ENCODE measurements around the gene ZBTB7B.
"Not testable (repeated sequence)": the region's sequence is repeated elsewhere in the genome, so short reads cannot be mapped to it uniquely, and the experiment has no call there.

Gene ZBTB7B

DNA sequence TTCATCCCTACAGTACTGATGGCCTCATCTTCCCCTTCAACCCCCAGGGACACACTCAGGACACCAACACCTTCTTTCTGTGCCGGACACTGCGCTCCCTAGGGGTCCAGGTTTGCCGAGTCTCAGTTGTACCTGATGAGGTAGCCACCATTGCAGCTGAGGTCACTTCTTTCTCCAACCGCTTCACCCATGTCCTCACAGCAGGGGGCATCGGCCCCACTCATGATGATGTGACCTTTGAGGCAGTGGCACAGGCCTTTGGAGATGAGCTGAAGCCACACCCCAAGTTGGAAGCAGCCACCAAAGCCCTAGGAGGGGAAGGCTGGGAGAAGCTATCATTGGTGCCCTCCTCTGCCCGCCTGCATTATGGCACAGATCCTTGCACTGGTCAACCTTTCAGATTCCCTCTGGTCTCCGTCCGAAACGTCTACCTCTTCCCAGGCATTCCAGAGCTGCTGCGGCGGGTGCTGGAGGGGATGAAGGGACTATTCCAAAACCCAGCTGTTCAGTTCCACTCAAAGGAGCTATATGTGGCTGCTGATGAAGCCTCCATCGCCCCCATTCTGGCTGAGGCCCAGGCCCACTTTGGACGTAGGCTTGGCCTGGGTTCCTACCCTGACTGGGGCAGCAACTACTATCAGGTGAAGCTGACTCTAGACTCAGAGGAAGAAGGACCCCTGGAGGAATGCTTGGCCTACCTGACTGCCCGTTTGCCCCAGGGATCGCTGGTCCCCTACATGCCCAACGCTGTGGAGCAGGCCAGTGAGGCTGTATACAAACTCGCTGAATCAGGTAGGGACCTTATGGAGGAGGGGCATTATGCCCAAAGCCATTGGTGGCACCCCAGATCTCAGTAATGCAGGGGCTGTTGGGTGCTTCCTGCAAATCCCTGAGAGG is 14.3 kb upstream of the ZBTB7B start:
- no peak for DNase-seq (ENCODE audit: low read depth in 1 of 2, low spot score in 1 of 2)

DNA sequence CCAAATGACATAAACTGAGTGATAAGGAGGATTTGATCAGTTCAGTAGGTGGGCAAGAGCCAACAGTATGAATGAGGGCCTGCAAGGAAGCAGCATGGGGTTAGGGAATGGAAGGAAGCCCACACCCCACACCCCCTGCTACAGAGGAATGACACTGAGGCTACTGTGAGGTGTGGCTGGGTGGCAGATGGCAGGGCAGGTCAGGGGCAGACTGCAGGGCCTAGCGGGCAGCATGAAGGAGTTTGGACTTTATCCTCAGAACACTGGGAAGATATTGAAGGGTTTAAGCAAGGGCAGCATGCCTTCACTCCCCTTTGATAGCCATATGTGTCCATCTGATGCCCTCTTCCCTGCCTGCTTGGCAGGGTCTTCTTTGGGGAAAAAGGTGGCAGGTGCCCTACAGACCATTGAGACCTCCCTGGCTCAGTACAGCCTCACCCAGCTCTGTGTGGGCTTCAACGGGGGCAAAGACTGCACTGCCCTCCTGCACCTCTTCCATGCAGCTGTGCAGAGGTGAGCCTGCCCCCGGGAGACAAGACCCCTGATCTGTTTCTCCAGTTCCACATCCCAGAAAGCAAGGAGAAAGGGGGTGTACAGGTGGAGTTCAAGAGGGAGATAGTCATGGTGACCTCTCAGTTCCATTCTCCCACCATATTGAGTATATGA is 13.3 kb upstream of the ZBTB7B start:
- DNase-seq (ENCODE audit: low read depth in 1 of 2, low spot score in 1 of 2), result no peak

DNA sequence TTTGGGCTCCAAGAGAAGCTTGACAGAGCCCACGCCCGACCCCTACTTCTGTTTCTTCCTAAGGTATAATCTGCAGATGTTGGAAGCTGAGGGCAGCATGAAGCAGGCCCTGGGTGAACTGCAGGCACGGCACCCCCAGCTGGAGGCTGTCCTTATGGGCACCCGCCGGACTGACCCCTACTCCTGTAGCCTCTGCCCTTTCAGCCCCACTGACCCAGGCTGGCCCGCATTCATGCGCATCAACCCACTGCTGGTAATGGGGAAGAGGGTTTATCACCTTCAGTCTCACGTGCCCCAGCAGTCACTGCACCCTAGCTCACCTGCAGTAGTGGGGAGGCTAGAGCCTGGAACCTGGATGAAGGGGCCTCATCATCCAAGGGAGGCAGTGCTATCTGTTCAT is 12.3 kb upstream of the ZBTB7B start:
- no peak for DNase-seq (ENCODE audit: low read depth in 1 of 2, low spot score in 1 of 2)

DNA sequence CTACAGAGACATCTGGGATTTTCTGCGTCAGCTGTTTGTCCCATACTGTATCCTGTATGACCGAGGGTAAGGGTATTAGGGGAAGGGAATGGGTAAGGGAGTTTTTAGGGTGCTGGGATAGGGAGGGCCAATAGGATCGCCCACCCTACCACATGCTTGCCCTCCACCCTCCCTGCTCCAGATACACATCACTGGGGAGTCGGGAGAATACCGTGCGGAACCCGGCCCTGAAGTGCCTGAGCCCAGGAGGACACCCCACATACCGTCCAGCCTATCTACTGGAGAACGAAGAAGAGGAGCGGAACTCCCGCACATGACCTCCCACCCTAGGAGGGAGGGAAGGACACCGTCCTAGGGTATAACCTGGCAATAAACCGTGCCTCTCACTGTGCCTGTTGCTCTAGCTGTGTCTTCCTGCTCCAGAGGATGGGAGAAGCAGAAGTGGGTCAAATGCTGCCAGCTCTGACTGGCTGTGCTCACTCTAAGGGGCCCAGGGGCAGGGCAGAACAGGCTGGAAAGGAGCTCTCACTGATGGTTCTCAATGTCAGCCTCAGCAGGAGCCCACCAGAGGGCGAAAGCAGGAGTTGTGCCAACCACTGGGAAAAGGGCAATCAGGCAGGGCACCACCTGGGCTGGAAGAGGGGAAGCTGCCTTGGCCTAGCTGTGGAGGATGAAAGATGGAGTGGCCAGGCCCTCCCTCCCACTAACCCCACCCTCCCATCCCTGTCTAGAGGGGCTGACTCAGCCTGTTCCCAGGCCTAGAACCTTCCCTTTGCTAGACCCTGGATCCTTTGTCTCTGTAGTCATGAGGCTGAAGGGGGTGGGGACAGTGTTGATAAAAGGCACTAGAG is 9.7 kb upstream of the ZBTB7B start:
- DNase-seq (ENCODE audit: low read depth in 1 of 2, low spot score in 1 of 2), result no peak

DNA sequence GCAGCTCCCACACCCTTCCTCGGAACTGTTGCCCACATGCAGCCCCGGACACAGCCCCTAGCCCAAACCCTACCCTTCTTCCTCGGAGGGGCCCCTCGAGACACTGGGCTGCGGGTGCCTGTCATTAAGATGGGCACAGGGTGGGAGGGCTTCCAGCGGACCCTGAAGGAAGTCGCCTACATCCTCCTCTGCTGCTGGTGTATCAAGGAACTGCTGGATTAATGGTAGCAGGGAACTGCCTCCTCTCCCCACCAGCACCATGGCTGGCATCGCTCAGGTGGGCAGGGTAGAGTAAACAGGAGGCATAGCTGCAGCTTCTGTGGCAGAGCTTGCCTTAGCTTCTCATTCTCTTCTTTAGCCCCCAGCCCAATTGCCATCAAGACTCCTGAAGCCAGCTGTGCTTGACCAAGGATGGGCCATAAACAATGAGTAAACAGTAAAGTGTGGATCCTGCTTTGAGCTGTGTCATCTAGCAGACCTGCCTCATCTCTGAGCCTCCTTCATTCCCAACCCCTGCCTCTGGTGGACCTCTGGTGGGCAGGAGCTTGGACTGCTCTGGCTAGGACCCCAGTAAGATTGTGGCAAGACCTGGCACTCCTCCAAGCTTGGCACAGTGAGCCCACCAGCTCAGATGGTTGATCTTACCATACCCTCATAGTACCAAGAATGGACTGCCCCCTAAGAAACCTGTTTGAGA is 8.9 kb upstream of the ZBTB7B start, which contains the start of gene LENEP:
LENEP (plus strand) TSS at position 15 of the 697 bp plus-strand sequence; CDS start at position 37, 22 bp downstream.
- no peak for DNase-seq (ENCODE audit: low read depth in 1 of 2, low spot score in 1 of 2)

DNA sequence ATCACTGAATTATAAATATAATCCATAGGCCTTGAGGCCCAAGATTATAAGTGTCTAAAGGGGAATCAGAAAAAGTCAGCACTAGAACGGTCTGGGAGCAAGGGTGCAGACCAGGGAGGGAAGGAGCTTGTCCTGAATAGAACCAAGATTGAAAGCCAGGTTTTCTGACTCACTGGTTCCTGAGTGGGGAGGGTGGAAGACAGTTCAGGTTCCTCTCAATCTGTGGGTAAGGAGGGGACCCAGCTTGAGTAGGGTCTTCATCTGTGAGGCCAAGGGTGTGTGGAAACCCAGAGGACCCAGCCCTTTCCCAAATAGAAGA is 8.4 kb upstream of the ZBTB7B start:
- no peak for DNase-seq (ENCODE audit: low read depth in 1 of 2, low spot score in 1 of 2)

DNA sequence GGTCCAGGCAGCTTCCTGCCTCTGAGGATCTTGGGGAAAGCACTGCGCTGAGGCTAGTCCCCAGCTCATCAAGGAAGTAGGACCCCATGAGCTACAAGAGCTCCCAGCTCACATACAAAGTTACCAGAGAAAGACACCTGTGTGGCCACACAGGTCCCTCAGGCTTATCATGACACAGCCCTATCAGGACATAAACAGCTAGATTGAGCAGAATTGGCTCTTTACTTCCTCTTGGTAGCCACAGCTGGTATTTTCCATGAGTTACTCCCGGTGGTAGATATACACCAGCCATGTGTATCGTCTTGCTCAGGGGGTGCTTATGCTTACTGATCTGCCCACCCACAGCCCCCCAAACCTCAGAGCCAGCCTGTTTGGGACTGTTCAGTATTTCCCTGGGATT is 8.0 kb upstream of the ZBTB7B start:
- no peak for DNase-seq (ENCODE audit: low read depth in 1 of 2, low spot score in 1 of 2)

DNA sequence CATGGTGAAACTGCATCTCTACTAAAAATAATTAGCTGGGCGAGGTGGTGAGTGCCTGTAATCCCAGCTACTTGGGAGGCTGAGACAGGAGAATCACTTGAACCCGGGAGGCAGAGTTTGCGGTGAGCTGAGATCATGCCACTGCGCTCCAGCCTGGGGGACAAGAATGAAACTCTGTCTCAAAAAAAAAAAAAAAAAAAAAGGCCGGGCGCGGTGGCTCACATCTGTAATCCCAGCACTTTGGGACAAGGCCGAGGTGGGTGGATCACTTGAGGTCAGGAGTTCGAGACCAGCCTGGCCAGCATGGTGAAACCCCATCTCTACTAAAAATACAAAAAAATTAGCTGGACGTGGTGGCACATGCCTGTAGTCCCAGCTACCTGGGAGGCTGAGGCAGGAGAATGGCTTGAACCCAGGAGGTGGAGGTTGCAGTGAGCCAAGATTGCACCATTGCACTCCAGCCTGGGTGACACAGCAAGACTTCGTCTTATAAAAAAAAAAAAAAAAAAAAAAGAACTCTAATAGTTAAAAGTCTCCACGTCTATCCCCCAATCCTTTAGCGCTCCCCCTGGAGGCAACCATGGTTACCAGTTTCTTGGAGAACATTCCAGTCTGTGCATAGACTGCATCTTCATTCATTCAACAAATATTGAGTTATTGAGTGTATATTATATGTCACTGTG is 7.2 kb upstream of the ZBTB7B start:
- not testable (repeated sequence) for DNase-seq (ENCODE audit: low read depth in 1 of 2, low spot score in 1 of 2)

DNA sequence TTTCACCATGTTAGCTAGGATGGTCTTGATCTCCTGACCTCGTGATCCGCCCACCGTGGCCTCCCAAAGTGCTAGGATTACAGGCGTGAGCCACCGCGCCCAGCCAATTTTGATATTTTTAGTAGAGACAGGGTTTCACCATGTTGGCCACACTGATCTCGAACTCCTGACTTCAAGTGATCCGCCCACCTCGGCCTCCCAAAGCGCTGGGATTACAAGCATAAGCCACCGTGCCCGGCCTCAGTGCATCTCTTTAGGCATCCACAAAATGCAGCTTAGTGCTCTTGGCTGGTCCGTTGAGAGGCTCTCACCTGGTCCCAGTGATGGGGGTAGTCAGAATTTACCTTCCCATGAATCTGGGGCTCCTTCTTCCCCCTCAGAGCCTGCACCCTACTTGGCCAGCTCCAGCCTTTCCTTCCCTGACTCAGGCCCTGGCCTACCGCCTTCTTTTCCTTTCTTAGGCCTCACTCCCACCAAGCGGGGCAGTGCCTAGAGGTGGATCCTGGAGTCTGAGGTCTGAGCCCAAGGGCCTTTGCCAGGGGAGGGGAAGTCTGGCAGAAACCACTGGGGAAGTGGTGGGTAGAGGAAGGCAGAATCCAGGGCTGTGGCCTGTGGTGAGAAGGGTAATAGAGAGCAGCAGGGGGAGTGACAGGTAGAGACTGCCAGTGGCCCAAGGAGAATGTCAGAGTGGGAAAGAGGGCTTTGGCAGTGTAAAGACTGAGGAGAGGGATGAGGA is 5.5 kb upstream of the ZBTB7B start:
- no peak for DNase-seq (ENCODE audit: low read depth in 1 of 2, low spot score in 1 of 2)

DNA sequence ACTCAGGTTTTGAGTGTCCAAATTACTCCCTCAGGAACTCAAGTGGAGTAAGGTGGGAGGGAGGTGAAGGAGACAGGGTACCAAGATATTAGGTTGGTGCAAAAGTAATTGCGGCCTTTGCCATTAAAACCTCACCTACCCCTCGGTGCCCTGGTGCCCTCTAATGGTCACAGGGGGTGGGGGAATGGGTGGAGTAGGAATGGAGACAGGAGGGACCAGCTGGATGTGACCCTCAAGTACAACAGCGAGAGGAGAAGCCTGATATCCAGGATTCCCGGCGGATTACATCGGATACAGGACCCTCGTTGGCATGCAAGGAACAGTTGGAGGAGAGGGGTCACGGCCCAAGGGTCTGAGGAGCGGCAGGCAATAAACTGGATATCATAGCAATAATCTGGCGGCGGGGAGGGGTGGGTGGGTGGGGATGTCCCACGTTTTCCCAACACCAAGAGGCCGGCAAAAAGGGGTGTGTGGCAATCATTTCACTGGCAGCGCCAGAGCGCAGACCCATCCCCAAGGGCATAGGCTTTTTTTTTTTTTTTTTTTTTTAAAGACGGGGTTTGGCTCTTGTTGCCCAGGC is 4.3 kb upstream of the ZBTB7B start:
- no peak for DNase-seq (ENCODE audit: low read depth in 1 of 2, low spot score in 1 of 2)

DNA sequence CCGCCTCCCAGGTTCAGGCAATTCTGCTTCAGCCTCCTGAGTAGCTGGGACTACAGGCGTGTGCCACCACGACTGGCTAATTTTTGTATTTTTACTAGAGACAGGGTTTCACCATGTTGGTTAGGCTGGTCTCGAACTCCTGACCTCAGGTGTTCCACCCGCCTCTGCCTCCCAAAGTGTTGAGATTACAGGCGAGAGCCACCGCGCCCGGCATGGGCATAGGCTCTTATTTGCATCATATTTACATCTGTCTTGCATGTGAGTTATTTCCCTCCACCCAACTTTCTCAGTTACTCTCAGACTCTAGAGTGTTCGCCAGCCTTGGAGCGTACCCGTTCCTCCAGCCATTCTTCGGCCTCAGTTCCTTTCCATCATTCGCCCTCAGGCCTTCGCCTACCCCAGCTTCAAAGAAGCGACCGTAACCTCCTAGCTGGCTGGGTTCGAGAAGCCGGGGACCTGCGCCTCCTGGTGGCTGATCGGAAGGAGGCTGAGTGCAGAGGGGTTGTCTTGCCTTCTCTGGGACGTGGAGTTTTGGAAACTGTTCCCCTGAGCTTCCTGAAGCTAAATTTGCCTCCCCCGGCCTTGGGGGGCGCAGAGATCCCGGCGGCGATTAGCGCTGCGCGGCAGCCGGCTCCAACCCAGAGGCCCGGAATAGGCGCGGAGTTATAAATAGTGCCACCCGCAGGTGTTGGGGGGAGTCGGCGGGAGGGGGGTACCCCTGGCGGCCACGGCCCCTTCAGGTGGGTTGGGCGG is 3.6 kb upstream of the ZBTB7B start:
- peak; percentile 61 to 74 for DNase-seq (ENCODE audit: low read depth in 1 of 2, low spot score in 1 of 2)

DNA sequence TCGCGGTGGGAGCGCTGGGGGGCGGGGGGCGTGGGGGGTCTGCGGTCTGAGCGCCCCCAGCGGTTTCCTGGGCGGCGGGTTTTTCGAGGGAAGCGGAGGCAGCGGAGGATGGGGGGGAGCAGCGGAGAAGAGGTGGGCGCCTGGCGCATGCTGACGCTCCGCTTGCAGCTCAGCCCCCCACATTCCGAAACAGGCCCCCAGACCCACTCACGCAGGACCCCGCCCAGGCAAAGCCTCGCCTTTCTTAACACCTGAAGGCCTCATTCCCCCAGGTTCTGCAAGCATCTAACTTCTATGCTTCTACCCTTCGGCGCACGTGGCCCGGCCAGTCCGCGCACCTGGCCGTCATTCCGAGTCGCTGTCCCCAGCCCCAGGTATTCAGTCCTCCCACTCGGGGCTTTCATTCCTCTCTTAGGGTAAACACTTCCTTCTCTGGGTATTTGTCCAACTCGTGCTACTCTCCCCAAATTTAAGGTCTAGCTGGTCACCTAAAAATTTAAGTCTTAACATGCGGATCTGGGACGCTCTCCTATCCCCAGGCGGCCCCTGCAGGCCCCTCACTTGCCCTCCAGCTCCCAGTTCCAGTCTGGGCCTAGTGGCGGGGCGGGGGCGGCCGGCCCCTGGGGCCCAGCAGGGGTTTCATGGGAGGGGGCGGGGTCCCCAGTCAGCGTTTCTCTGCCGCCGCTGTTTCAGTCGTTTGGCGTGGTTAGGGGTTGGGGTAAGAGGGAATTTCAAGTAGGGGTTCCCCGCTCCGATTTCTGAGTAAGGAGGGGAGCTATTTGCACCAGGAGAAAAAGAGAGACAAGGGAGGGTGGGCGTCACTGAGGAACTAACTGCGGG is 2.8 kb upstream of the ZBTB7B start:
- peak in 1 of 2 donors; percentile 49 for DNase-seq (ENCODE audit: low read depth in 1 of 2, low spot score in 1 of 2)

DNA sequence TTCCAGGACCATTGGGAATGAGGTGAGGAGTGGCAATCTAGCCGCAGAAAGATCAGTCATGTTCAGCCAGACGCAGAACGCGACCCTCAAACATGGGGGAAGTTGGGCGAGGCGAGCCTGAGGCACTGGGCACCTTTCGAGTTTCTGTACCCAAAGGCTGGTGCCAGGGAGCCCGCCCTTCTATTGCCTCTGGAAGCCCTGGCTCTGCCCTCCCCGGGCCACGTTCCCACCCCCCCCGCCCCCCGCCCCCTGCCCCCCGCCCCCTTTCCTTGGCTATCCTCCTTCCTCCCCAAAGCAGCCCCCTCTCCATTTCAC is 2.2 kb upstream of the ZBTB7B start:
- no peak for DNase-seq (ENCODE audit: low read depth in 1 of 2, low spot score in 1 of 2)

DNA sequence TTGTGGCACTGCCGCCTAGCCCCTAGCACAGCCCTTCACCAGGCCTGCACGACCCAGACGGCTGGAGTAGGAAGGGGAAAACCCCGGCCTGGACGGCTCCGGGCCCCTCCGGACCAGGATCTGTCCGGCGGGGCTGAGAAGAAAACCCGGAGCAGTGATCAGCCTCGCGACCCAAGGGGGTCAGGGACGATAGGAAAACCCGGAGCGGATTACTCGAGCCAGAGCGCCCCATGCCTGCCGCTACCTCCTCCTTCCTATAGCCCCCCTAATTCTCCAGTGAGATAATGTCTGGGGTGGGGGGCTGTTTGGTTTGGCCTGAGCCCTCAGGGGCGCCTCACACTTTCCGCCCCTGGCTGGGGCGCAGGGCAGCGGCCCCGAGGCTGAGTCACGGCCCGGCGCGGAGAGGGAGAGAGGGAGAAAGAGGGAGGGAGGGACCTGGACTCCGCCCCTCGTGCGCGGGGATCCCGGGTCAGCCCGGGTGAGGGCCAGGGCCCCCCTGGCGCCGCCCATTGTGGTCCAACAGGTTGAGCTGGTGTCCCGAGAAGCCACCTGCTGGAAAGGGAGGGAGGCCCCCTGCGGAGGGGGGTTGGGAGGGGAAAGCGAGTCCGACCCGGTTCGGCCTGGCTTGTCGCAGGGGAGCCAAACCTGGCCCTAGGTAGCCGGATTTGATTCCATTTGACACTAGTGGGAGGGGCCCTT is 1.7 kb upstream of the ZBTB7B start:
- DNase-seq (ENCODE audit: low read depth in 1 of 2, low spot score in 1 of 2), result peak; percentile 58 to 67

DNA sequence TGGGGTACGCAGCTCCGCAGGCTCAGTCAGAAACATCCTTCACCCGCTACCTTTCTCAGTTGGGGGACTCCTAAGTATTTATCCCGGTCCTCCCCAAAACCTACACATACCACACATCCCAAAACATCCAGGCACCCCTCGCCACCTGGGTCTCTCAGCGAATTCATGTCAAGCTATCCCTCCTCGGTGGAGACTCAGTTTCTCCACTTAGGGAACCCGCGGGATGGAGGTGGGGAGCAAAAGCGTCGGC is 1.3 kb upstream of the ZBTB7B start:
- peak in 1 of 2 donors; percentile 43 for DNase-seq (ENCODE audit: low read depth in 1 of 2, low spot score in 1 of 2)

DNA sequence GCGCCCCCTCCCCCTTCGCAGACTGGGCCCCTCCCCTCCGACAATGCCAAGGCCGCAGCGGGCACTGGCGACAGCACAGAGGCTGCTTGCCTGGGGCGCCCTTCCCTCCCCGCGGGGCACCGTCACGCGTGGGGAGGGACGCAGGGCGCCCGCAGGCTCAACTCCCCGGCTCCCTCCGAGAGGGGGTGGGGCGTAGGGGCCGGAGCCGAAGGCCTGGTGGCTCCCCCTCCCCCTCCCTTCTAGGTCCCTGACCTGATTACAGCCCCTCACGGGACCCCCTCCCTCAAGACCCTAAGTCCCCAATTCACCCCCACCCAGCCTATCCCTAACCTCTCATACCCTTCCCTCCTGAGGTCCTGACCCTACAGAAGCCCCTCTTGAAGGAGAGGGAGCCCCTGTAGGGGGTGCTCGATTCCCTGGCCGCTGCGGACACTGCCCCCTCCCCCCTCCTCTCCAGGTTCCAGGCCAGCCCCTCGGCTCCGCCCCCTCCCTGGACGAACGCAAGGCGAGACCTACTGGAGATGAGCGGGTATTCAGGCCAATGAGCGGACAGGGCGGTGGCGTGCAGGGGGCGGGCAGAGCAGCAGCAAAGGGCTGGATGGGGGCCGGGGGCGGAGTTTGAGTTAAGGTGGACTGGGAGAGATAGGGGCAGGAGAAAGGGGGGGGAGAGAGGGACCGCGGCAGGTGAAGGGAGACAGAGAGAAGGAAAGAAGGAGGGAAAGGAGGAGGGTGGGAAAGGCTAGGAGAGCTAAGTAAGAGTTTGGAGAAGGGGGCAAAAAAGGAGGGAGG is 733 bp upstream of the ZBTB7B start:
- DNase-seq (ENCODE audit: low read depth in 1 of 2, low spot score in 1 of 2), result peak; percentile 95 to 99

DNA sequence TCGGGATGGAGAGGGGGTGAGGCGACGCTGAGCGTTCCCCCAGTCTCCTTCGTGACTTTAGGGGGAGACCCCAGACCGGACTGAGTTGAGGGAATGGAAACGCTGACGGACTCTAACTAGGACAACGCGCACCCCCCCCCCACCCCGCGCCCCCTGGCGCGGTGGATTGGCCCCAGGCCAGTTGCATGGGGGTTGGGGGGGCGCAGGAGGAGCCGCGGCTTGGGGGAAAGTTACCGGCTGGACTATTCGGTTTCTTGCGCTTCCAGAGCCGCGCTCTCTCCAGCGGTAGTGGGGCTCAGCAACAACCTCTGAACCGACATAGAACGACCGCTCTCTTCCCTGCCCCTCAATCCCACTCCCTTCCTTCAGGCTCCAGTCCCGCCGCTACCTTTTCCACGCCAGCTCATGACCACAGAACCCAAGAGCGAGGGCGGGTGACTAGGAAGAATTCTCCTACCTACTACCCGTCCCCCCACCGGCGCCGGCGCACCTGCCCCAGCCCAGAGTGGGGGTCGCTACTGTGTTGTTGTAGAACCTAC is 694 bp downstream of the ZBTB7B start:
- DNase-seq (ENCODE audit: low read depth in 1 of 2, low spot score in 1 of 2), result no peak

Measured in activated CD4-positive, alpha-beta T cell treated with anti-CD3 and anti-CD28 coated beads, Interleukin-2, amount 50 U/mL, for 24 hours (primary cell).